NCI-H2196 (cell line): ENCODE data around the gene AAR2.

Experiments used
- DNase-seq: peaks from one replicate; lab custom pipeline; 2025; ENCODE audit not compliant: unreplicated experiment; lab: John Stamatoyannopoulos, UW

The AAR2 gene

DNA sequence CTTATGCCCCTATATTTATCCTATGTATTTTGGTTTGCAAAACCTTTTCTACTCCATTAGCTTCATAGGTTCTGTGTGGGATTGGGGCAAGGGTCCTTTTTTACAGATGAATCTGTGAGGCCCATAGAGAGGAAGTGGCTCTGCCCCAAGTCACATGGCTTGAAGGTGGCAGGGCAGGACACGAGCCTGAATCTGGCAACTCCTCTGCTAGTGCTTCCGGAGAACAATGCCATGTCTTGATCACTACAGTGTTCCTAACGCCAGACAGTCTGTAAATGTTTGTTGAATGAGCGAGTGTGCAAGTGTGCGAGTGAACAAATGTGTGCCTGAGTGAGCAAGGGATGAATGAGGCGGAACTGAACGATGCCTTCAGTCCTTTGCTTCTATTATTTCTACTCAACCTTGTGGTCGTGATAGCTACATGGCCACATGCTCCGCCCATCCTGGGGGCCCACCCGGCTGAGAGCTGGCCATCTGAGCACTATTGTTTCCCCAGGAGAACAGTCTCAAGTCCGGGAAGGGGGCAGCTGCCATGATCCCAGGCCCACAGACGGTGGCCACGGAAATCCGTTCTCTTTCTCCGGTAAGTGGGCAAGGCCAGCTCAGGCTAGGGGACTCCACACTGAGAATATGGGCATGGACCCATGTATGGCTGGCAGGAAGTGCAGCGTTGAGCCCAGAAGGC lies 17.8 kb upstream of the AAR2 start:
- DNase-seq, result no peak

DNA sequence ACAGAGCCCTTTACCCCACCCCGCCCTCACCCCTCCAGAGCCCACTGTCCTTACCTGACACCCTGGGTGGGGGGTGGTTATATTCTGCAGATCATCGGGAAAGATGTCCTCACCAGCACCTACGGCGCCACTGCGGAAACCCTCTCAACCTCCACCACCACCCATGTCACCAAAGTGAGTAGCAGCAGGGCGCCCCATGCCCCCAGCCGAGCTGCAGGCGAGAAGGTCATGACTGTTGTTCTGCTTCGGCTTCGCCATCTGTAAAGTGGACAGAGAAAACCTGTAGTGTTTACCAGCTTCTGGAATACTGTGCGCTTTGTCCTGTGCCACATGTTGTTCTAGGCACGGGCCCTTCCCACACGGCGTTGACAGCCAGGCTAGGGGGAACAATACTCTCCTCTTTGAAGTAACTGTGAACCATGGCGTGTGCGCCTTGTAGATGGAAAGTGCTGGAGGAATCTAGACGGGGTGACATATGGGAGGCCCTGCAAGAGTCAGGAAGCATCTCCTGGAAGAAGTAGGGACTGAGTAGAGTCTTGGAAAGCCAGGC lies 16.5 kb upstream of the AAR2 start:
- no peak for DNase-seq

DNA sequence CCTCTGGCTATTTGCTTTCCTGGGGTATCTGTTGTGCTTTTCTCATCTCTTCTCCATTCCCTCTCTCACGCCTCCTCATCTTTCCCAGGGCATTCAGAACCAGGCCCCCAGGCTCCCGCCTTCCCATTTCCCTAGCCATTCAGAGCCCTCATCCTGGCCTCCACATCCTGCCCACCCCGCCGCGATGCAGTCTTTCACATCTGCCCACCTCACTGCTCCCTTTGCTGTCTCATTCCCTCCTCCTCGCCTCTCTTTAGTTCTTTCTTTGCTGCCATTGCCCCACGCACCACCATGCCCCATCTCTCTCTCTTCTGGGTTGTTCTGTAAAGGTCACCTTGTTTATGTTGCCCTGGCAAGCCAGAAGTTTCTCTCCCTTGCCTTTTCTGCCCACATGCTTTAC lies 10.6 kb upstream of the AAR2 start:
- no peak for DNase-seq

DNA sequence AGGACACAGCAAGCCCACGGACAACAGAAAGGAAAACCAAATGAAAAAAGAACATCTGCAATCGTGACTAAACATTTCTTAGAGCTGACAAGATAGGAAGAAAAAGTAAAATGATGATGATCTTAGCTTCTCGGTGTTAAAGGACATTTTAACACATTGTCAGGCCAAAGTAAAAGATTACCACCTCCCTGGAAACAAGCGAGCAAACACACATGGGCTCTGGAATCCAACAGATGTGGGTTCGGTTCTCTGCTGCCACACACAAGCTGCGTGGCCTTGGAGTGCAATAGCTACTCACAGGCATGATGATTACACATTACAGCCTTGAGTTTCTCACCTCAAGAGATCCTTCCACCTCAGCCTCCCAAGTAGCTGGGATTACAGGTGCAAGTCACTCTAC lies 7.5 kb upstream of the AAR2 start:
- no peak for DNase-seq

DNA sequence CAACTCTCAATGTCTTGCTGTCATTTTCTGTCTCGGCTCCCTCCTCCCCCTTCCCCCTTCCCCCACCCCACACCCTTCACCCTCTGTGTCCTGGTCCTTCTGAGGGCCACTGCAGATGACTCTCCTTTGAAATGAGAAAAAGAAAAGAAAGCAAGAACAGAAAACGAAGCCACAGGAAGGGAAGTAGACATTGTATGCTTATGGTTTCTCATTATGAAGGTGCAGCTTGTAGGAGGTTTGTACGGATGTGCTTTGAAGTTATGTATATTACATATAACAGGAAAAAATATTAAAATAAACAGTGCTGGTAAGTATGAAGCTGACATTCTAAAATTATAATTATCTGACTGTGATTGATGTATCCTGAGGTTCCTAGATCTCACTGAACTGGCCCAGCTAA lies 6.3 kb upstream of the AAR2 start:
- no peak for DNase-seq

DNA sequence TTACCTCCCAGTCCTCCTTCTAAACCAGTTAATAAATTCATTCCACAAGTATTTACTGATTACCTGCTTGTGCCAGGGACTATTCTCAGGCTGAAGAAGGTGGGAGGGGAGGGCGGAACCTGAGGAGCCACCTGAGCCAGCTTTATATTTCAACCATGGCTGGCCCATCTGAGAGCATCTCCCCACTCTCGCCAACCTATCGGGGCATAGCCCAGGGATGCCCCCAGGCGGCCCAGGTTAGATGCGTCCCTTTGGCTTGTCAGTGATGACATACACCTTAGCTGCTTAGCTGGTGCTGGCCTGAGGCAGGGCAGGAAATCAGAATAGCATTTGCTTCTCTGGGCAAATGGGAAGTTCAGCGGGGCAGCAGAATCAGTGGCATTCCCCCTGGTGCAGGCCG lies 4.9 kb upstream of the AAR2 start:
- DNase-seq, result no peak

DNA sequence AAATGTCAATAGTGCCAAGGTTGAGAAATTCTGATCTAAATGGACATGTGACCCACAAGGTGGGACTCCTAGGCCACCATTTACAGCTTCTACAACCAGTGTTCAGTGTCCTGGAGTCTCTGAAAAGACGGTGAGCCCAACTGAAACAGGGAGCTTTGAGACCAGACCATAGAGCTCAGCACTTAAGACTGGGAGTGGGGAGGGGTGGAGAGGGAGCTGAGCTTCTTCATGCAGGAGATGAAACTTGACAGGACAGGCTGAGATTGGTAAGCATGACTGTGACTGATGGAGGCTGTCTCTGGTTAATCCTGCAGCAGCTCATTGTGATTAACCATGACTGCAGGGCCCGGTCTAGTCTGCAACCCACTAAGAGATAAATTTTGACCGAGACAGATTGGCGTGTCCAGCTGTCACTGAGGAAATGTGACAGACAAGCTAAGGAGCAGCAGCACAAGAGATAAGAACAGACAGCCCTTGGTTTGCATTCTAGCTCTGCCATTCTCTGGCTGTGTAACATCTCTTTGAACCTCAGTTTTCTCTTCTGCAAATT lies 1.4 kb upstream of the AAR2 start:
- DNase-seq, result no peak

DNA sequence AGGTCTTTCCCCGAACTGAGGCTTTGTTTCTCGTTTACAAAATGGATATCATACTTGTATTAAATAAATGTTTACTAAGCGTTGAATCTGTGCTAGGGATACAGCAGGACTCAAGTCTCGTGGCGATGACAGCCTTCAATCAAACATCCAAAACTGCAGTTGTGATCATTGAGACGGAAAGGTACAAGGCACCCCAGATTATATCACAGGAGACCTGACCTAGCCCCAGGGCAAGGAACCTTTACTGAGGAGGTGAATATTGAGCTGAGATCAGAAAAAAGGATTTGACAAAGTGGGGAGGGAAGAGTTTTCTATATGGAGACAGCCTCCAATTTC lies 476 bp downstream of the AAR2 start:
- no peak for DNase-seq

DNA sequence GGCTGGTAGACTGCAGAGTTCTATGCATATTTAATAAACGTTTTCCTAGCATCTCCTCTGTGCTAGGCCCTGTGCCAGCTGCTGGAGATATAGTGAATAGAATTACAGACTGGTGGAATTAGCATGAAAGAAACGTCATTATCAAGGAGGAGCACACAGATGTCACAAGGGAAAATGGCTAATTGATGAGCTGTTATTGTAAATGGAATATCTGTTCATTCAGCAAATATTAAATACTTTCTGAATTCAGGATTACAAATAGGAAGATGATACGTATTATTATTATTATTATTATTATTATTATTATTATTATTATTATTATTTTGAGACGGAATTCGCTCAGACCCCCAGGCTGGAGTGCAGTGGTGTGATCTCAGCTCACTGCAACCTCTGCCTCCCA lies 1.2 kb downstream of the AAR2 start:
- DNase-seq, result no peak

DNA sequence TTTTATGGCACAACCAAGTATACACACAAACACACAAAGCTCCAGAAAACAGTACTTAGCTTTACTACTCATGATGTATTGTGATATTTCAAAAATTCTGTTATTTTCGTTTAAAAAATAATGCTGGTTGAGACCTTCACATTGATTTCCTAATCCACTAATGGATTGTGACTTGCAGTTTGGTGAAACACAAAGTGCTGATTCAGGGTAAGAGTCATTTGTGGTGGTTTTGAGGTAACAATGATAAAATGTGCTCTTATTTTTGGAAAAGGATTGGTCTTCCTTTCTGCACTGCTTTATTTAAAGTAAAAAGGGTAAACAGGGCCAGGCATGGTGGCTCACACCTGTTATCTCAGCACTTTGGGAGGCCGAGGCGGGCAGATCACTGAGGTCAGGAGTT lies 1.9 kb downstream of the AAR2 start:
- no peak for DNase-seq

DNA sequence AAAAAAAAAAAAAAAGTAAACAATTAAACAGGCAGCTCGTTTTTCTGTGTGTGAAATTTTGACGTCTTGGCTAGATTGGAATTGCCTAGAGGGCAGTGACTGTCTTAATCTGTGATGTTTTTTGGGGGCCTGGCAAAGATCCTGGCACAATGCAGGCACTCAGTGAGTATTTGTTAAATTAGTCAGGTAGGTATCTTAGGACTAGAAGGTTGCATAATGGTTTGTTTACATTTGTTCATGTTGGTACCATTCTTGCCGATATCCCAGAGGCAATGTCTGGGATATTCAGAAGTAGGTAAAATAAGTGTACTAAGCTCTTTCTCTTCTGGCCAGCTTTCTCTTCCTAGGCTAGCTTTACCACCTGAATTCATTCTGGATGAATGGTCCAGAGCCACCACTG lies 2.5 kb downstream of the AAR2 start:
- no peak for DNase-seq

DNA sequence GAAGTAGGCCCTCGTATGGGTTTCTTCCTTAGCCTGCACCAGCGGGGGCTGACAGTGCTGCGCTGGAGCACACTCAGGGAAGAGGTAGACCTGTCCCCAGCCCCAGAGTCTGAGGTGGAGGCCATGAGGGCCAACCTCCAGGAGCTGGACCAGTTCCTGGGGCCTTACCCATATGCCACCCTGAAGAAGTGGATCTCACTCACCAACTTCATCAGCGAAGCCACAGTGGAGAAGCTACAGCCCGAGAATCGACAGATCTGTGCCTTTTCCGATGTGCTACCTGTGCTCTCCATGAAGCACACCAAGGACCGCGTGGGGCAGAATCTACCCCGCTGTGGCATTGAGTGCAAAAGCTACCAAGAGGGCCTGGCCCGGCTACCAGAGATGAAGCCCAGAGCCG lies 3.8 kb downstream of the AAR2 start:
- DNase-seq, result no peak

DNA sequence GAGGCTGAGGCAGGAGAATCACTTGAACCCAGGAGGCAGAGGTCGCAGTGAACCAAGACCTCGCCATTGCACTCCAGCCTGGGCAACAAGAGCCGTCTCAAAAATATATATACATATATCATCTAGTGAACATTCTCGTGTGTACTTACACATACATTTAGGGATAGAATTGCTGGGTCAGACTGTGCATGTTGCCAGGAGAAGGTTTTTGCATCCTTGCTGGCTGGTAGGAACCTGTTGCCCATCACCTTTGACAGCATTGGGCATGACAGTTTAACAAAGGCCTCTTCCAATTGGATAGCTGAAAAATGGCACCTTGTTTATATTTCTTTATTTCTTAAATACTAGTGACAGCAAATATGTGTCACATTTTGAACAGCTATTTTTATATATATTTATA lies 5.4 kb downstream of the AAR2 start:
- no peak for DNase-seq

DNA sequence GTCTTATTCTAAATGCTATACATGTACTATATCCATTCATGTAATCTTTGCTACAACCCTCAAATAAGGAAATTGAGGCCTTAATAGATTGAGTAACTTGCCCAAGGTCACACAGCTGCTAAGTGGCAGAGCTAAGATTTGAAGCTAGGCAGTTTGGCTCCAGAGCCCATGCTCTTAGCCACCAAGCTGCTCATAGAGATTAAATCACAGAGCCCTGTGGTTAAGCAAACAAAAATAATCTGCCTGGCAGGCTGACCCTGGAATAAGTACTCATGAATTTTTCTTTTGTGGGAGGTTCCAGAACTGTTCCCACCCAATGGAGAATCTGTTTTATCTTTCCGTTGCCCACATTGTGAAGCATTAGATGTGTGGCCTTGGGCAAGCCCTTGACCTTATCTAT lies 7.4 kb downstream of the AAR2 start:
- DNase-seq, result no peak

DNA sequence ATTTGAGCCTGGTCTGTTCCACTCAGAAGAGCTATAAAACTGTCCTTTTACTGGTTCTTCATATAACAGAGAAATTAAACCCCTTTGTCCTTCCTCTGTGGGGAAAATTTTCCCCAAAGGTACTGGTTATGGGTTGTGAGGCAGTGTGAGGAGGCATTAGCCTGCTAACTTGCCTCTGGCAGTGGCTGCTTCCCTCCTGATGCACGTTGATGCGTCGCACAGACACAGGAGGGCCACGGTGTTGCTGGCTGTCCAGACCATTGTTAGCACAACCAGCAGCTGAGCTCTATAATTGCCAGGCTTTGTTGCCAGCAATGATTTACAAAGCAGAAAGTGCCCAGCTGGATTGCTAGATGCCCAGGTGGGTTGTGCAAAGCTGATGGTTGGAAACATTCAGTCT lies 10.1 kb downstream of the AAR2 start:
- DNase-seq, result peak; percentile 34

DNA sequence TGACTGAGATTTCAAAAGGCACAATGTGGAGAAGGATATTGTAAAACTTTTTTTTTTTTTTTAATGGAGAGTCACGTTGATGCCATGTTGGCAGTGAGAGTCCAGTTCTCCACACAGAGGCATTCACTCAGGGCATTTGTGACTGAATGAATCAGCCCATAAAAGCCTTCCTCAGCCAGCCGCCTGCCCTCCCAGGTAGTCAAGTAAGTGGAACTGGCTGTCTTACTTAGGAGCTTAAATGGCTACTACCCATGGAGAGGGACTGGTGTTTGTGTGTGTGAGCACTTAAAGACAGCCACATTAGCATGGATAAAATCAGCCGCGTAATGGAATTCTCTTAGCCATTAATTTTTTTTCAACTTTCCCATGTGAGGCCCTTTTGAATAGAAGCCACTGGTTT lies 12.6 kb downstream of the AAR2 start:
- DNase-seq, result no peak

DNA sequence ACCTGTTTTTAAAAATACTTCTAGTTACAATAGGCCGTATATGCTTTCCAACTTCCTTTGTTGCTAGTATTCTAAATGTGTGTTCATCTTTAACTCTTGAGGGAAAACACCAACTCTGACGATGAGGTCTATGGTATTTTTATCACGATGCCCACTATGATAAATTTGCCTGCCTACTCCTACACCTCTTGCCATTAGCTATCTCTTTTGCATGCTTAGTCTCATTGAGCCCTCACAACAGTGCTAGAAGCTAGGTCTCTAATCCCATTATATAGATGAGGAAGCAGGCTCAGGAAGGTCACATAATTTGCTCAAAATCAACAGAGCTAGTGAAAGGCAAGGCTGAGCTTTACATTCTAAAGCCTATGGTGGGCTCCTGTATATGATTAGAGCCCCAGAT lies 13.2 kb downstream of the AAR2 start:
- DNase-seq, result no peak

DNA sequence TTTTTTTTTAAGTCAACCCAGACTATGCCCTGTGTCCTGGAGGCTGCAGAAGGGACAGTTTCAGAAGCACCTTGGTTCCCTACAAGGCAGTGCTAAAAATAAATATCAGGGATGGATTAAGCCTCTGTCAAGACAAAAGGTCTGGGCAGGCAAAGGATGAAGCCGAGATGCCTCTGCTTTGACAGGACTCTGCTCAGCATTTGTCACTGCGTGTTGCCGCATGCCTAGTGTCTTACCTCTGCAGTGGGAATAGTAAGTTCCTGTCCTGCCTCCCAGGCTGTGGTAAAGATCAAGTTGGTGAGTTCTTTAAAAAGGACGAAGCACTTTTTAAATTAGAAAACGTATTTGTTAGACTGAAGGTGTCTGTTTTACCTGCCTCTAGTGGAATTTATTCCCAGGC lies 15.1 kb downstream of the AAR2 start:
- no peak for DNase-seq

DNA sequence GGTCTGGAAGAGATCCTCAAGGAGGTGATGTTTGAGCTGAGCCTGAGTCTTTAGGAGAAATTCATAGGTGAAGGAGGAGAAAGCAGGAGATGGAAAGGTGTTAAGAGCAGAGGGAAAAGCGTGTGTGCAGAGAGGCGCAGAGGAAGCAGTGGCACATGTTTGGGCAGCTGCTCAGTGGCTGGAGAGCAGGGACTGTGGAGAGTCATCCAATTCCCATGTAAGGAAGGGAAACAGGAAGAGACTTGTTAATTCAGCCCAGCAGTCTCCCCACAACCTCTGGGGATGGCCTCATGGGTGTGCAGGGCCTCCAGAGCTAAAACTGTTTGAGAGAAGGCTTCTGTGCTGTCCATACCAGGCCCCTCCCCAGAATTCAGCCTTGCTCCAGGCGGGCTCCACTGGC lies 16.2 kb downstream of the AAR2 start:
- DNase-seq, result no peak

DNA sequence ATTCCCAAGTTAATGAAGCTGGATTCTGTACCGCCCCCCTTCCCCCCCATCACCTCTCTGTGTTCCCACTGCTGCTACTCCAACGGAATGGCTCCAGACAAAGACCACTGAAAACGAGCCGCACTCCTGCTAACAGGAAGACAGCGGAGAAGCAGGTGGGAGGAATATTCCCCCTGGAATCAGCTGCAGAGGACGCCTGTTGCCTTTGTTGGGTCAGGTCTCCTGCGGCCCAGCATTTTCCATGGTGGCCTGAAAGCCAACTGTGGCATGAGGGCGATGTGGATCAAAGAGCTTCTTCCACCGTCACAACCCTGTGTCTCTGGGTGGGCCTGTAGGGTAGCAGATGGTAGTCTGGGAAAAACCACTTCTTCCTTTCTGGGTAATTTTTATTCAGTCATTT lies 16.8 kb downstream of the AAR2 start:
- no peak for DNase-seq

DNA sequence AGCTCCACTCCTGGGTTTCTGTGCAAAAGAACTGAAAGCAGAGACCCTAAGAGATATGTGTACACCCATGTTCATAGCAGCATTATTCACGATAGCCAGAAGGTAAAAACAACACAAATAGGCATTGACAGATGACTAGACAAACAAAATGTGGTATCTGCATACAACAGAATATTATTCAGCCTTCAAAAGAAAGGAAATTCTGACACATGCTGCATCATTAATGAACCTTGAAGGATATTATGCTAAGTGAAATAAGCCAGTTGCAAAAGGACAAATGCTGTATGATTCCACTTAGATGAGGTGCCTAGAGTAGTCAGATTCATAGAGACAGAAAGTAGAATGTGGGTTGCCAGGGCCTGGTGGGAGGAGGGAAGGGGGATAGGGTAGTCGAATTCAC lies 17.8 kb downstream of the AAR2 start:
- no peak for DNase-seq

DNA sequence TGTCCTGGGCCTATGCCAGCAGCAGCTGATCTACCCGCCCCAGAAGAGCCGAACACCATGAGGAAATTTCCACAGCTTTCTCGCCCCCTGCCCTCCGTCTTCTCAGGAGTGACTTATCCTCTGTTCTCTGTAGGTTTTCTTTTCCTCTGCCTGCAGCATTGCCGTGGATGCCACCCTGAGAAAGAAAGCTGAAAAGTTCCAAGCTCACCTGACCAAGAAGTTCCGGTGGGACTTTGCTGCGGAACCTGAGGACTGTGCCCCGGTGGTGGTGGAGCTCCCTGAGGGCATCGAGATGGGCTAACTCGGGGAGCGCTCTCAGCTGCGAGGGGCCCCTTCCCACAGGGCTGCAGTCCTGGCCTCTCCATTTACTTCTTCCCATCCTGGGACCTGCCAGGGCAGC lies 19.2 kb downstream of the AAR2 start:
- DNase-seq, result no peak
